PFSK-1 (cell line): Measurements from ENCODE around the gene UBE2Z.

Source experiments
- POLR2AphosphoS5 ChIP-seq: IDR thresholded peaks from 2 replicates; pipeline ENCODE4 v1.6.1; 2012; ENCODE audit warnings: low read depth, mild to moderate bottlenecking, control low read depth, low read length, moderate library complexity
- SIN3A ChIP-seq: IDR thresholded peaks from 2 replicates; pipeline ENCODE4 v1.6.1; 2012; ENCODE audit warnings: mild to moderate bottlenecking, low read length, moderate library complexity, borderline replicate concordance; ENCODE audit not compliant: insufficient read depth
- TAF1 ChIP-seq: IDR thresholded peaks from 2 replicates; pipeline ENCODE4 v1.6.1; 2012; ENCODE audit warnings: low read length, control low read depth, borderline replicate concordance; ENCODE audit not compliant: insufficient read depth

- TF ChIP-seq SIN3A (no peak), TAF1 (no peak), POLR2AphosphoS5 (no peak)
Observed at GRCh38 chr17:48903401-48903800, 4.8 kb upstream of the UBE2Z start.
